ENCODE results near the gene CLEC11A.

- TF ChIP-seq ZNF747 (tag by site-specific recombination; IDR thresholded peaks at IDR 0.05) = no peak
- TF ChIP-seq ZNF561 (tag by site-specific recombination; IDR thresholded peaks at IDR 0.05; ENCODE audit: borderline replicate concordance) = no peak
- TF ChIP-seq ZNF16 (tag by site-specific recombination; IDR thresholded peaks at IDR 0.05; ENCODE audit: low read depth) = no peak
- TF ChIP-seq PRDM6 (tag by site-specific recombination; IDR thresholded peaks at IDR 0.05) = no peak
- no peak for TF ChIP-seq ZNF549 (tag by site-specific recombination; IDR thresholded peaks at IDR 0.05)
- no peak for TF ChIP-seq PBX3 (CRISPR knock-in tag; IDR thresholded peaks at IDR 0.05)
- TF ChIP-seq, protein P1, sequence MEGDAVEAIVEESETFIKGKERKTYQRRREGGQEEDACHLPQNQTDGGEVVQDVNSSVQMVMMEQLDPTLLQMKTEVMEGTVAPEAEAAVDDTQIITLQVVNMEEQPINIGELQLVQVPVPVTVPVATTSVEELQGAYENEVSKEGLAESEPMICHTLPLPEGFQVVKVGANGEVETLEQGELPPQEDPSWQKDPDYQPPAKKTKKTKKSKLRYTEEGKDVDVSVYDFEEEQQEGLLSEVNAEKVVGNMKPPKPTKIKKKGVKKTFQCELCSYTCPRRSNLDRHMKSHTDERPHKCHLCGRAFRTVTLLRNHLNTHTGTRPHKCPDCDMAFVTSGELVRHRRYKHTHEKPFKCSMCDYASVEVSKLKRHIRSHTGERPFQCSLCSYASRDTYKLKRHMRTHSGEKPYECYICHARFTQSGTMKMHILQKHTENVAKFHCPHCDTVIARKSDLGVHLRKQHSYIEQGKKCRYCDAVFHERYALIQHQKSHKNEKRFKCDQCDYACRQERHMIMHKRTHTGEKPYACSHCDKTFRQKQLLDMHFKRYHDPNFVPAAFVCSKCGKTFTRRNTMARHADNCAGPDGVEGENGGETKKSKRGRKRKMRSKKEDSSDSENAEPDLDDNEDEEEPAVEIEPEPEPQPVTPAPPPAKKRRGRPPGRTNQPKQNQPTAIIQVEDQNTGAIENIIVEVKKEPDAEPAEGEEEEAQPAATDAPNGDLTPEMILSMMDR (tag by site-specific recombination; IDR thresholded peaks at IDR 0.05) = no peak
- no peak for TF ChIP-seq SP3 (tag by site-specific recombination; IDR thresholded peaks at IDR 0.05)
- no peak for TF ChIP-seq TCF7L2 (IDR thresholded peaks at IDR 0.05; ENCODE audit: borderline replicate concordance, low read depth, low read length)
- TF ChIP-seq, protein P2, sequence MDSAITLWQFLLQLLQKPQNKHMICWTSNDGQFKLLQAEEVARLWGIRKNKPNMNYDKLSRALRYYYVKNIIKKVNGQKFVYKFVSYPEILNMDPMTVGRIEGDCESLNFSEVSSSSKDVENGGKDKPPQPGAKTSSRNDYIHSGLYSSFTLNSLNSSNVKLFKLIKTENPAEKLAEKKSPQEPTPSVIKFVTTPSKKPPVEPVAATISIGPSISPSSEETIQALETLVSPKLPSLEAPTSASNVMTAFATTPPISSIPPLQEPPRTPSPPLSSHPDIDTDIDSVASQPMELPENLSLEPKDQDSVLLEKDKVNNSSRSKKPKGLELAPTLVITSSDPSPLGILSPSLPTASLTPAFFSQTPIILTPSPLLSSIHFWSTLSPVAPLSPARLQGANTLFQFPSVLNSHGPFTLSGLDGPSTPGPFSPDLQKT (IDR thresholded peaks at IDR 0.05; ENCODE audit: borderline replicate concordance, low read depth, low read length) = no peak
- no peak for TF ChIP-seq ZNF24 (tag by site-specific recombination; IDR thresholded peaks at IDR 0.05)
- TF ChIP-seq ZNF785 (tag by site-specific recombination; IDR thresholded peaks at IDR 0.05) = no peak
- no peak for TF ChIP-seq ZNF704 (tag by site-specific recombination; IDR thresholded peaks at IDR 0.05)
- TF ChIP-seq, protein P3, sequence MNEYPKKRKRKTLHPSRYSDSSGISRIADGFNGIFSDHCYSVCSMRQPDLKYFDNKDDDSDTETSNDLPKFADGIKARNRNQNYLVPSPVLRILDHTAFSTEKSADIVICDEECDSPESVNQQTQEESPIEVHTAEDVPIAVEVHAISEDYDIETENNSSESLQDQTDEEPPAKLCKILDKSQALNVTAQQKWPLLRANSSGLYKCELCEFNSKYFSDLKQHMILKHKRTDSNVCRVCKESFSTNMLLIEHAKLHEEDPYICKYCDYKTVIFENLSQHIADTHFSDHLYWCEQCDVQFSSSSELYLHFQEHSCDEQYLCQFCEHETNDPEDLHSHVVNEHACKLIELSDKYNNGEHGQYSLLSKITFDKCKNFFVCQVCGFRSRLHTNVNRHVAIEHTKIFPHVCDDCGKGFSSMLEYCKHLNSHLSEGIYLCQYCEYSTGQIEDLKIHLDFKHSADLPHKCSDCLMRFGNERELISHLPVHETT (tag by site-specific recombination; IDR thresholded peaks at IDR 0.05) = no peak
Measured at GRCh38 chr19:50711196-50711595, 12.0 kb upstream of the CLEC11A start.
